Right ventricle myocardium inferior (tissue), 1 donor: ENCODE data around the gene RBM25. TPM values are rescaled to one million over a fixed set of nuclear protein-coding genes. Genes with fewer than 3 reads are reported as not detected.

Source experiments
- ATAC-seq: fragments of 200-7000 bp; cut with Tn5 transposase; one replicate; pipeline ENCODE4 v1.9.1; 2020; ENCODE audit warnings: mild to moderate bottlenecking, moderate library complexity
- DNase-seq: peaks from one replicate; pipeline ENCODE4 v3.0.0; 2021; ENCODE audit errors: missing footprints
- intact Hi-C: fragments of 100-400 bp; cut with DNase I; formaldehyde crosslinking; loops from one replicate; pipeline ENCODE4 v1.11.0; 2022
- total RNA-seq: library from RNA; stranded (reverse); fragmentation: NEBNext Ultra II Directional; extraction: Animal tissue kit (Norgen Biotek cat#: 25700); gene quantifications from one replicate; pipeline ENCODE4 v1.2.1, GENCODE V29; 2021
- donor health status: DM: no; HTN: yes; CAD: no; lungs with severe emphysema.

The RBM25 gene
- total RNA-seq, 1 donor from 2014 or later = 32.8 TPM

DNA sequence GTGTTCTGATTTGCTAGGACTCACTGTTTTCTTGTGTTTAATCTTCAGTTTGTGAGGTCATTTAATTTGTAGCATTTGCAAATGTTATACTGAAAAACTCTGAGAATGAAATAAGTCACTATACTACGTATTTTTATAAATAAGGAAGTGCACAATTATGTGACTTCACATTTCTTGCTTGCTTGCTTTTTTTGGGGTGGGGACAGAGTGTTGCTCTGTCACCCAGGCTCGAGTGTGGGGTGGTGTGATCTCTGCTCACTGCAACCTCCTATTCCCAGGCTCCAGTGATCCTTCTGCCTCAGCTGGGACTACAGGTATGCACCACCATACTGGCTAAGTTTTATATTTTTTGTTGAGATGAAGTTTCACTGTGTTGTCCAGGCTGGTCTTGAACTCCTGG, 32.7 kb downstream of the RBM25 start:
- ATAC-seq (no peak), DNase-seq (no peak)
- intact Hi-C loops = no loop called here

GRCh38 chr14:73097421-73097820, 39.1 kb downstream of the RBM25 start:
- no peak for ATAC-seq
- DNase-seq = no peak
- intact Hi-C loops = no loop called here

DNA sequence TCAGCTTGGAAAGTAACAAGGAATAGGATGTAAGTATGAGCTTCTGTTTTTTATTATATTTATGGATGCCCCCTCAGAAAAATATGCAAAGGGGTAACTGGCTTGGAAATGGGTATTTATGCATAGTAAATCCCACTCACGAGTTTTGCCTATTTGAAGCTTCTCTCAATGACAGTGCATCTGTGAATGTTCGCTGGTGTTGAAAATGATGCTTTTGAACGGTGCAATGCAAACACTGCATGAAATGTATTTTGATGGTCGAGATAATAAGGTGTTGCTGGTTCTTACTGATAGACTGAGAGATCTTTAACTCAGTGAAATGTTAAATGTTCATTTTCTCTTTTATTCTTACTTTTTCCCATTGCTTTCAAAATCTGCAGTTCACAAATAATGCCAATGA, 42.0 kb downstream of the RBM25 start:
- ATAC-seq = no peak
- intact Hi-C loops = no loop called here

GRCh38 chr14:73102806-73103497, 44.6 kb downstream of the RBM25 start:
- no peak for DNase-seq
- intact Hi-C loops = no loop called here

More for the DNA sequence above, 42.0 kb downstream of the RBM25 start:
- no peak for DNase-seq

GRCh38 chr14:73105050-73105449, 46.7 kb downstream of the RBM25 start:
- no peak for ATAC-seq
- intact Hi-C loops = no loop called here
- DNase-seq = no peak

More at GRCh38 chr14:73102806-73103497, 44.6 kb downstream of the RBM25 start:
- ATAC-seq = no peak

- intact Hi-C loops = no loop called here
- ATAC-seq (no peak), DNase-seq (no peak)
These were observed 47.4 kb downstream of the RBM25 start for GRCh38 chr14:73105727-73106126.

GRCh38 chr14:73116079-73116665, 57.8 kb downstream of the RBM25 start:
- DNase-seq (no peak), ATAC-seq (no peak)
- intact Hi-C loops = no loop called here

- DNase-seq = no peak
- intact Hi-C loops = no loop called here
- ATAC-seq = no peak
These were observed 66.0 kb downstream of the RBM25 start for GRCh38 chr14:73124180-73124894.

GRCh38 chr14:73125169-73125588, 66.8 kb downstream of the RBM25 start:
- intact Hi-C loops = no loop called here
- ATAC-seq = no peak
- no peak for DNase-seq

GRCh38 chr14:73125746-73126145, 67.4 kb downstream of the RBM25 start:
- intact Hi-C loops = no loop called here
- no peak for ATAC-seq
- DNase-seq = no peak

DNA sequence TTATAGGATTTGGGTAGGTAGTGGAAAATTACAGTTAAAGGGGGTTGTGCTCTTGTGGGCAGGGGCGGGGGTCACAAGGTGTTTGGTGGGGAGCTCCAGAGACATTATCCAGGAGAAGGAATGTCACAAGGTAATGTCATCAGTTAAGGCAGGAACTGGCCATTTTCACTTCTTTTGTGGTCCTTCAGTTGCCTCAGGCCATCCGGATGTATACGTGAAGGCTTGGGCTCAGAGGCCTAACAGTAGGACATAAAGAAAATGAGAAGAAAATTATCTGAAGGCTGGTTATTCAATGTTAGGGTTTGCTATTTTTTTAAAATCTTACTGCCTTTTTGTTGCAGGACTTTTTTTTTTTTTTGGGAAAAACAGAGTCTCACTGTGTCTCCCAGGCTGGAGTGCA, 75.5 kb downstream of the RBM25 start:
- intact Hi-C loops = no loop called here
- DNase-seq (no peak), ATAC-seq (no peak)

GRCh38 chr14:73136085-73136386, 77.7 kb downstream of the RBM25 start:
- no peak for DNase-seq
- intact Hi-C loops = no loop called here
- ATAC-seq = no peak

DNA sequence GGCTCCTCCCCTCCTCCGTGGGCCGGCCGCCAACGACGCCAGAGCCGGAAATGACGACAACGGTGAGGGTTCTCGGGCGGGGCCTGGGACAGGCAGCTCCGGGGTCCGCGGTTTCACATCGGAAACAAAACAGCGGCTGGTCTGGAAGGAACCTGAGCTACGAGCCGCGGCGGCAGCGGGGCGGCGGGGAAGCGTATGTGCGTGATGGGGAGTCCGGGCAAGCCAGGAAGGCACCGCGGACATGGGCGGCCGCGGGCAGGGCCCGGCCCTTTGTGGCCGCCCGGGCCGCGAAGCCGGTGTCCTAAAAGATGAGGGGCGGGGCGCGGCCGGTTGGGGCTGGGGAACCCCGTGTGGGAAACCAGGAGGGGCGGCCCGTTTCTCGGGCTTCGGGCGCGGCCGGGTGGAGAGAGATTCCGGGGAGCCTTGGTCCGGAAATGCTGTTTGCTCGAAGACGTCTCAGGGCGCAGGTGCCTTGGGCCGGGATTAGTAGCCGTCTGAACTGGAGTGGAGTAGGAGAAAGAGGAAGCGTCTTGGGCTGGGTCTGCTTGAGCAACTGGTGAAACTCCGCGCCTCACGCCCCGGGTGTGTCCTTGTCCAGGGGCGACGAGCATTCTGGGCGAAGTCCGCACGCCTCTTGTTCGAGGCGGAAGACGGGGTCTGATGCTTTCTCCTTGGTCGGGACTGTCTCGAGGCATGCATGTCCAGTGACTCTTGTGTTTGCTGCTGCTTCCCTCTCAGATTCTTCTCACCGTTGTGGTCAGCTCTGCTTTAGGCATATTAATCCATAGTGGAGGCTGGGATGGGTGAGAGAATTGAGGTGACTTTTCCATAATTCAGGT, 78.3 kb downstream of the RBM25 start, which contains the start of gene PSEN1:
PSEN1 (plus strand) TSS at position 121 of the 839 bp plus-strand sequence. CDS start 11,513 bp downstream, outside the sequence.
- intact Hi-C loops = no loop called here
- peak; percentile 98 for DNase-seq
- peak; percentile 97 for ATAC-seq

DNA sequence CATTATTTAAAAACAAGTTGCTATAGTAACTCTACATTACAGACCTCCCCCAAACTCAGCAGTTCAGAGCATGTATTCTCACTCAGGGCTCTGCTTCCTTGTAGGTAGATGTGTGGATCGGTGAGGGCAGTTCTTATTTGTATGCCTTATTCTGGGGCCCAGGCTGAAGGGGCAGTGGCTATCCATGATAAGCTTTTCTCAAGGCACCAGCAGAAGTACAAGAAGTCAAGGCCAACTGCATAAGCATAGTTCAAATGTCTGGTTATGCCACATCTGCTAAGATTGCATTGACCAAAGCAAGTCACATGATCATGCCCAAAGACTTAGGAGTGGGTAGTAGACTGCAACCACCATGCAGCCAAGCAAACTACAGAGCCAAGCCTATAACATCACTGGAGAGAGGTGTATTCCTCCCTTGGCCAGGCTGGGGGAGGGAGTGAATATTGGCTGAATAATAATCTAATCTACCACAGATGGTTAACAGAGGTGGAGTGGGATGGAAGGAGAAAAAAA, 82.5 kb downstream of the RBM25 start:
- no peak for DNase-seq
- intact Hi-C loops = no loop called here
- ATAC-seq = no peak

- ATAC-seq = no peak
These were observed 83.9 kb downstream of the RBM25 start for GRCh38 chr14:73142216-73142615.

GRCh38 chr14:73143003-73143402, 84.7 kb downstream of the RBM25 start:
- intact Hi-C loops = no loop called here
- ATAC-seq (no peak), DNase-seq (no peak)

More at GRCh38 chr14:73142216-73142615, 83.9 kb downstream of the RBM25 start:
- intact Hi-C loops = no loop called here
- DNase-seq = no peak

DNA sequence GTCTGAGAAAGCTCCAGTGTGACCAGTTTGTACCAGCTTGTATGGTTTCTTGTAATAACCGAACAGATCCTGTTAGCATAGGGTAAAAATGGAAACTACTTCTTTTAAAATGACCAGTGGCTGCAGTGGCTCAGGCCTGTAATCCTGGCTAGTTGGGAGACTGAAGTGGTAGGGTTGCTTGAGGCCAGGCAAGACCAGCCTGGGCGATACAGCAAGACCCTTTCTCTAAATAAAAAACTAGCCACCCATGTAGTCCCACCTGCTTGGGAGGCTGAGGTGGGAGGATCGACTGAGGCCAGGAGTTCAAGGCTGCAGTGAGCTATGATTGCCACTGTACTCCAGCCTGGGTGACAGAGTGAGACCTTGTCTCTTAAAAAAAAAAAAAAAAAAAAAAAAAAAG, 85.3 kb downstream of the RBM25 start:
- ATAC-seq = no peak
- no peak for DNase-seq
- intact Hi-C loops = no loop called here

- intact Hi-C loops = no loop called here
- no peak for DNase-seq
- no peak for ATAC-seq
These were observed 87.0 kb downstream of the RBM25 start for GRCh38 chr14:73145371-73145770.

GRCh38 chr14:73146111-73146510, 87.8 kb downstream of the RBM25 start:
- DNase-seq (no peak), ATAC-seq (no peak)
- intact Hi-C loops = no loop called here
